ENCODE results near the gene THRB. TPM values are rescaled to one million over a fixed set of nuclear protein-coding genes. Genes with fewer than 3 reads are reported as not detected.
"Not testable (repeated sequence)": the region's sequence is repeated elsewhere in the genome, so short reads cannot be mapped to it uniquely, and the experiment has no call there.

Gene THRB
- total and polyA plus RNA-seq, 10 donors: 1.00 to 26.6 (median 16.2) TPM

DNA sequence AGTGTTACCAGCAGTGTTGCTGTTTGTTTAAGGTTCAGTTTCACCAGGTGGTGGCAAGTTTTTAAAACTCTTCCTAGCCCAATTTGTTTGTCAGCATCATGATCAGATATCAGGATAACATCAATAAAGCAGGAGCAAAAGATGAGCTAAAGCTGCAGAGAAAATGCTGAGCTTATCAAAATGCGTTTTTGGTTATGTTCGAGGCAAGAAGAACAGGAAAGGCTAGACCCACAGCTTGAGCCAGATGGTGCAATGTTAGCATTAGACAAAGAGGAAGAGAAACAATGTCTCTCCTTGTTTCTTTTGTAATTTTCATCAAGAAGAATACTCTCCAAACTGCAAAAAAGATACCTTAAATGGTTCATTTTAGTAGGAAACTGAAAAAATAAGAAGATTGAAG lies 66.2 kb downstream of the THRB start:
- H3K27ac ChIP-seq: no peak overlapping the region
- intact Hi-C loops (cut with DNase I; ENCODE audit: low total_unique reads): no loop called here
- H3K36me3 ChIP-seq: no peaks in the 10 kb centered on the region
- peaks cover 0 to 5% (median 0%) of the 10 kb centered on the region in 8 donors for H3K9me3 ChIP-seq
- TF ChIP-seq POLR2AphosphoS5 (IDR thresholded peaks at IDR 0.05): no peak
- no peak for TF ChIP-seq POLR2A (IDR thresholded peaks at IDR 0.05)
- no peak for TF ChIP-seq CTCF (IDR thresholded peaks at IDR 0.05 in 8 of 11, conservative IDR thresholded peaks at IDR 0.05 in 3 of 11)
- H3K4me3 ChIP-seq: no peak overlapping the region
- no peaks in the 10 kb centered on the region for H3K27me3 ChIP-seq (replicated peaks in 1 of 7)
- WGBS, 5 donors: 19 to 31% (median 27%) methylated on average over 2 of the region's 2 CpGs
- peaks cover 0 to 2% (median 0%) of the 10 kb centered on the region in 6 donors for H3K4me1 ChIP-seq
- no peak for DNase-seq

GRCh38 chr3:24426896-24427295 lies 67.8 kb downstream of the THRB start:
- no peak for DNase-seq
- TF ChIP-seq CTCF (IDR thresholded peaks at IDR 0.05 in 8 of 11, conservative IDR thresholded peaks at IDR 0.05 in 3 of 11) (no peak), POLR2AphosphoS5 (IDR thresholded peaks at IDR 0.05) (no peak), POLR2A (IDR thresholded peaks at IDR 0.05) (no peak)
- 84 to 94% (median 87%) methylated on average over 2 of the region's 2 CpGs for WGBS, 5 donors
- H3K4me3 ChIP-seq: no peak overlapping the region
- intact Hi-C loops (cut with DNase I; ENCODE audit: low total_unique reads): no loop called here
- H3K4me1 ChIP-seq: peaks cover 0 to 2% (median 0%) of the 10 kb centered on the region in 6 donors
- H3K27me3 ChIP-seq (replicated peaks in 1 of 7): no peaks in the 10 kb centered on the region
- H3K27ac ChIP-seq: no peak overlapping the region
- no peaks in the 10 kb centered on the region for H3K36me3 ChIP-seq
- H3K9me3 ChIP-seq: peaks cover 0 to 5% (median 0%) of the 10 kb centered on the region in 8 donors

GRCh38 chr3:24420829-24421228 lies 73.8 kb downstream of the THRB start:
- H3K36me3 ChIP-seq, H3K4me3 ChIP-seq: not testable (repeated sequence)

DNA sequence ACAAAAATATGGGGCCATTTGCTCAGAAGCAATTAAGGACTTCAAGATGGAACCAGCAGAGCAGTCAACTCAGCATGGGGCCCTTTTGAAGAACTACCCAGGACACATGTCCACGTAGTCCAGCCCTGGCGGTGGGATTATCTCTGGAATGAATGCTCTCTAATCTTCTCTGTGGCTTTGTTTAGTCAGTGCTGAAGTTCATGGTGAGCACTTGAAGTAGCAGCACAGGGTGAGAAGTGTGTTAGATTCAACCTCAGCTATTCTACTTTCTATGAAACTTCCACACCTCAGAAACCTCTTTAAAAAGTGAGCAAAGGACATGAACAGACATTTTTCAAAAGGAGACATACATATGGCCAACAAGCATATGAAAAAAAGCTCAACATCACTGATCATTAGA lies 74.4 kb downstream of the THRB start:
- intact Hi-C loops (cut with DNase I; ENCODE audit: low total_unique reads): no loop called here

More at GRCh38 chr3:24420829-24421228, 73.8 kb downstream of the THRB start:
- H3K27ac ChIP-seq; DNase-seq; H3K9me3 ChIP-seq; intact Hi-C loops (cut with DNase I; ENCODE audit: low total_unique reads); H3K27me3 ChIP-seq (replicated peaks in 1 of 7); H3K4me1 ChIP-seq: not testable (repeated sequence)
- WGBS, 5 donors: 63 to 91% (median 72%) methylated on average over 1 of the region's 1 CpG

More for the DNA sequence above, 74.4 kb downstream of the THRB start:
- Histone ChIP-seq H3K4me1 (no peaks in the 10 kb centered on the region), H3K4me3 (no peak overlapping the region), H3K9me3 (no peaks in the 10 kb centered on the region), H3K27me3 (replicated peaks in 1 of 7) (no peaks in the 10 kb centered on the region), H3K27ac (no peak overlapping the region), H3K36me3 (no peaks in the 10 kb centered on the region)
- TF ChIP-seq POLR2A (IDR thresholded peaks at IDR 0.05): no peak
- TF ChIP-seq CTCF (IDR thresholded peaks at IDR 0.05 in 8 of 11, conservative IDR thresholded peaks at IDR 0.05 in 3 of 11): no peak
- no peak for TF ChIP-seq POLR2AphosphoS5 (IDR thresholded peaks at IDR 0.05)
- DNase-seq: no peak
- 87 to 95% (median 91%) methylated on average over 2 of the region's 2 CpGs for WGBS, 5 donors
